H1 (cell line): Measurements from ENCODE around the gene ANXA6. TPM values are rescaled to one million over a fixed set of nuclear protein-coding genes. Genes with fewer than 3 reads are reported as not detected.

Experiments
- CTCF ChIA-PET: fragments of 300-600 bp; sonication (Branson Sonifier 250); formaldehyde crosslinking; loops from one replicate; lab custom pipeline; 2021; ENCODE audit not compliant: partially characterized antibody; lab: Charles Lee
- POLR2A ChIA-PET: fragments of 300-600 bp; sonication (Branson Sonifier 250); formaldehyde crosslinking; loops from one replicate; lab custom pipeline; 2021; ENCODE audit warnings: inconsistent platforms; ENCODE audit not compliant: partially characterized antibody; lab: Charles Lee
- DNase-seq, 2 experiments: peaks; one replicate each; pipeline versions ENCODE4 v3.0.0 to v3.0.0-alpha.2; 2010 to 2022; ENCODE audit warnings: low spot score in 2 of 2, low read depth in 1 of 2, mixed read lengths in 1 of 2
- FAIRE-seq: peaks from 2 replicates; lab custom pipeline; 2011; peaks lifted over from hg19 to GRCh38; lab: Jason Lieb, UNC
- H2AFZ ChIP-seq: 2 replicates; pipeline ENCODE4 v1.8.1; 2012; ENCODE audit warnings: low read length, inconsistent platforms
- H2AK5ac ChIP-seq: 2 replicates; pipeline ENCODE4 v1.6.1; 2013; ENCODE audit warnings: low read depth, low read length
- H2BK120ac ChIP-seq: replicated peaks from 2 replicates; pipeline ENCODE3; 2013; ENCODE audit warnings: low read depth, low read length, inconsistent platforms
- H2BK12ac ChIP-seq: 2 replicates; pipeline ENCODE4 v1.6.1; 2013; ENCODE audit warnings: low read depth, low read length
- H2BK15ac ChIP-seq: 2 replicates; pipeline ENCODE4 v1.6.1; 2013; ENCODE audit warnings: low read length
- H2BK20ac ChIP-seq: 2 replicates; pipeline ENCODE4 v1.6.1; 2013; ENCODE audit warnings: low read length
- H2BK5ac ChIP-seq: 2 replicates; pipeline ENCODE4 v1.6.1; 2013; ENCODE audit warnings: low read depth, low read length
- H3K14ac ChIP-seq: 2 replicates; pipeline ENCODE4 v1.6.1; 2013; ENCODE audit warnings: inconsistent platforms; ENCODE audit not compliant: insufficient read length
- H3K18ac ChIP-seq: 2 replicates; pipeline ENCODE4 v1.6.1; 2013; ENCODE audit warnings: low read length; ENCODE audit errors: extremely low read depth
- H3K23ac ChIP-seq: 2 replicates; pipeline ENCODE4 v1.6.1; 2013; ENCODE audit warnings: inconsistent platforms; ENCODE audit not compliant: insufficient read length
- H3K23me2 ChIP-seq: 2 replicates; pipeline ENCODE4 v1.6.1; 2013; ENCODE audit warnings: low read depth, low read length
- H3K27ac ChIP-seq: 2 replicates; pipeline ENCODE4 v1.6.1; 2011; ENCODE audit warnings: low read depth, low read length, inconsistent platforms
- H3K27me3 ChIP-seq, 4 experiments: replicated peaks in 1 of 4; 1 replicate in 1 of 4; 2 replicates in 3 of 4; pipeline versions ENCODE4 v1.6.1 to v1.8.1; 2011 to 2013; ENCODE audit warnings: low read length in 3 of 4, mild to moderate bottlenecking in 3 of 4, inconsistent platforms in 2 of 4, mixed read lengths in 2 of 4, moderate library complexity in 1 of 4; ENCODE audit not compliant: control insufficient read depth in 3 of 4, insufficient read depth in 3 of 4; ENCODE audit errors: extremely low read depth in 1 of 4
- H3K36me3 ChIP-seq, 4 experiments: 2 replicates each; pipeline versions ENCODE4 v1.6.1 to v1.8.1; 2011 to 2013; ENCODE audit warnings: mild to moderate bottlenecking in 4 of 4, low read length in 3 of 4, moderate library complexity in 2 of 4, control low read depth in 1 of 4, inconsistent platforms in 1 of 4; ENCODE audit not compliant: insufficient read depth in 4 of 4, control insufficient read depth in 2 of 4
- H3K4ac ChIP-seq: replicated peaks from 2 replicates; pipeline ENCODE3; 2013; ENCODE audit warnings: low read length, low read depth, mixed read lengths, inconsistent platforms; ENCODE audit not compliant: insufficient read length
- H3K4me1 ChIP-seq, 4 experiments: replicated peaks in 1 of 4; 1 replicate in 1 of 4; 2 replicates in 3 of 4; pipeline versions ENCODE4 v1.6.1 to v1.8.1; 2011 to 2013; ENCODE audit warnings: low read length in 3 of 4, inconsistent platforms in 2 of 4, mixed read lengths in 1 of 4; ENCODE audit not compliant: insufficient read depth in 4 of 4, control insufficient read depth in 3 of 4
- H3K4me2 ChIP-seq, 2 experiments: 2 replicates each; pipeline versions ENCODE4 v1.6.1 to v1.8.1; 2011 to 2013; ENCODE audit warnings: low read depth in 2 of 2, low read length in 2 of 2, control low read depth in 1 of 2, inconsistent platforms in 1 of 2, mild to moderate bottlenecking in 1 of 2; ENCODE audit not compliant: insufficient read depth in 1 of 2
- H3K4me3 ChIP-seq, 4 experiments: fragments of 200-600, 300-600 bp in 1 of 4; sonication (generic), shearing (Covaris generic), sonication (Bioruptor Twin) in 1 of 4; 2 replicates each; pipeline versions ENCODE4 v1.5.1 to v1.8.1; 2011 to 2016; ENCODE audit warnings: low read length in 4 of 4, low read depth in 3 of 4, control low read depth in 2 of 4, inconsistent platforms in 2 of 4, mild to moderate bottlenecking in 2 of 4, mixed read lengths in 1 of 4, moderate library complexity in 1 of 4; ENCODE audit not compliant: insufficient read depth in 2 of 4; ENCODE audit errors: extremely low read depth in 1 of 4
- H3K56ac ChIP-seq: replicated peaks from 2 replicates; pipeline ENCODE3; 2013; ENCODE audit warnings: low read depth, mild to moderate bottlenecking, mixed read lengths, low read length, inconsistent platforms; ENCODE audit not compliant: insufficient read length
- H3K79me1 ChIP-seq: 2 replicates; pipeline ENCODE4 v1.6.1; 2013; ENCODE audit warnings: low read depth, low read length, control low read depth
- H3K79me2 ChIP-seq, 2 experiments: 2 replicates each; pipeline versions ENCODE4 v1.6.1 to v1.8.1; 2012 to 2013; ENCODE audit warnings: low read length in 2 of 2, mild to moderate bottlenecking in 2 of 2, inconsistent platforms in 1 of 2; ENCODE audit not compliant: insufficient read depth in 2 of 2, control insufficient read depth in 1 of 2
- H3K9ac ChIP-seq, 4 experiments: replicated peaks in 1 of 4; 1 replicate in 1 of 4; 2 replicates in 3 of 4; pipeline versions ENCODE4 v1.6.1 to v1.8.1; 2011 to 2013; ENCODE audit warnings: low read depth in 3 of 4, low read length in 3 of 4, control low read depth in 2 of 4, mild to moderate bottlenecking in 2 of 4, moderate library complexity in 2 of 4, inconsistent platforms in 1 of 4; ENCODE audit errors: extremely low read depth in 1 of 4
- H3K9me3 ChIP-seq, 2 experiments: 2 replicates each; pipeline versions ENCODE4 v1.6.1 to v1.8.1; 2012 to 2013; ENCODE audit warnings: mild to moderate bottlenecking in 2 of 2, moderate library complexity in 2 of 2, control low read depth in 1 of 2, inconsistent platforms in 1 of 2, low read depth in 1 of 2, low read length in 1 of 2, mixed read lengths in 1 of 2; ENCODE audit not compliant: insufficient read depth in 2 of 2
- H4K20me1 ChIP-seq, 2 experiments: replicated peaks in 1 of 2; 2 replicates each; pipeline versions ENCODE3 to v1.8.1; 2011 to 2013; ENCODE audit warnings: inconsistent platforms in 2 of 2, low read length in 2 of 2, mild to moderate bottlenecking in 1 of 2; ENCODE audit not compliant: insufficient read depth in 2 of 2, control insufficient read depth in 1 of 2
- H4K5ac ChIP-seq: 2 replicates; pipeline ENCODE4 v1.6.1; 2013; ENCODE audit warnings: low read length, low read depth, mixed read lengths, inconsistent platforms; ENCODE audit not compliant: insufficient read length
- H4K8ac ChIP-seq: 2 replicates; pipeline ENCODE4 v1.8.0; 2013; ENCODE audit warnings: mild to moderate bottlenecking, moderate library complexity, low read length, inconsistent platforms; ENCODE audit not compliant: insufficient read depth; ENCODE audit errors: extremely low read depth
- H4K91ac ChIP-seq: replicated peaks from 2 replicates; pipeline ENCODE3; 2013; ENCODE audit warnings: low read length, mixed read lengths, inconsistent platforms; ENCODE audit not compliant: insufficient read length
- ASH2L ChIP-seq: fragments of 200-600, 300-600 bp; sonication (generic); IDR thresholded peaks from one replicate; pipeline ENCODE4 v1.7.1; 2017; ENCODE audit warnings: low read length
- BACH1 ChIP-seq: IDR thresholded peaks from 2 replicates; pipeline ENCODE4 v1.6.1; 2012; ENCODE audit warnings: low read length, improper control_type of control experiment
- CBX8 ChIP-seq: fragments of 300-800, 300-1000 bp; sonication (generic); IDR thresholded peaks from 2 replicates; pipeline ENCODE4 v1.7.1; 2016; ENCODE audit warnings: low read depth, low read length, borderline replicate concordance
- SUZ12 ChIP-seq: fragments of 200-600 bp; sonication (generic); IDR thresholded peaks from 2 replicates; pipeline ENCODE4 v1.6.1; 2012; ENCODE audit warnings: mild to moderate bottlenecking, inconsistent platforms, low read length, moderate library complexity, mixed read lengths
- WGBS, 2 experiments: shearing (Covaris generic) in 1 of 2; methylation state at CpG; one replicate each; pipeline versions ENCODE4 v1.1.6 to v1.1.7; 2013 to 2015; ENCODE audit warnings: low lambda C conversion rate in 2 of 2, mixed read lengths in 2 of 2, inconsistent platforms in 1 of 2, low coverage in 1 of 2, missing lambda C conversion rate in 1 of 2; ENCODE audit not compliant: insufficient replicate concordance in 2 of 2, insufficient coverage in 1 of 2, insufficient read length in 1 of 2; ENCODE audit errors: extremely low coverage in 1 of 2, missing lambda C conversion rate in 1 of 2; 5-methylcytosine and 5-hydroxymethylcytosine counted together
- polyA plus RNA-seq, 7 experiments: library from polyadenylated mRNA; depleted of rRNA in 3 of 7; stranded (reverse) in 5 of 7; unstranded in 2 of 7; fragments of >200 nt in 5 of 7; fragments of 200-250 nt in 2 of 7; gene quantifications; 1 replicate in 5 of 7; 2 replicates in 1 of 7; 4 replicates in 1 of 7; pipeline versions ENCODE4 v1.2.1 to v1.2.3, GENCODE V29; 2011 to 2013; ENCODE audit warnings: missing spikeins in 2 of 7, mixed read lengths in 2 of 7
- total RNA-seq: library from RNA; stranded (reverse); fragmentation: NEBNext Ultra II Directional; extraction: Animal tissue kit (Norgen Biotek cat#: 25700); gene quantifications from 2 replicates; pipeline ENCODE4 v1.2.1, GENCODE V29; 2021

ANXA6 gene
- total and polyA plus RNA-seq, 2 of the 8 experiments (the other 6 are each of a cell fraction or from before 2014, with no cell fraction given) = 61.3 to 78.6 TPM

DNA sequence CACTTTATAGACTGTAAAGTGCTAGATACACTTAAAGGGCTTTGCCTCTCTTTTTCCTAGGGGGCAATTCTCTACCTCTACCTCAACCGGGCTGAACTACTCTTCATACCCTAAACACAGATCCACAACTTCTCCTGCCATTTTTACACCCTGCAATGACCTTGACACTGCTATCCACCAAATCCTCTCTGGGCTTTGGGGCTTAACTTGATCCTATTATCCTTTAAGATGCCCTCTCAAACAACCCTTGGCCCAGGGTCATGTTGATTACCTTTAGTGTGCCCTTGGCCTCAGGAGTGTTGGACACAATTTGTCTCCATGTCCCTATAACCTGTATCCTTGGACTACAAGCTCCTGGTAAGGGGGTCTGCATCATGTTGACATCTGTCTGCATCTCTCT is 19.5 kb downstream of the ANXA6 start:
- FAIRE-seq = no peak
- no peak for TF ChIP-seq SUZ12
- TF ChIP-seq ASH2L = no peak
- no peak for TF ChIP-seq CBX8
- TF ChIP-seq BACH1 = no peak

More for the DNA sequence above, 19.5 kb downstream of the ANXA6 start:
- no peak for DNase-seq
- Histone ChIP-seq H3K4me1 (peaks cover 0 to 12% (median 7%) of the 10 kb centered on the region in 4 experiments; a peak in 5 of 7 replicates), H3K9ac (no peak overlapping the region), H2BK12ac (no peak overlapping the region), H3K23ac (no peak overlapping the region), H2BK15ac (no peak overlapping the region), H3K4me3 (no peak overlapping the region), H3K18ac (no peak overlapping the region), H3K36me3 (peaks cover 2 to 37% (median 22%) of the 10 kb centered on the region in 4 experiments; a peak in 7 of 8 replicates), H3K79me2 (no peaks in the 10 kb centered on the region), H3K14ac (no peak overlapping the region), H3K4ac (no peak overlapping the region), H3K27ac (no peak overlapping the region), H2BK120ac (no peak overlapping the region), H3K23me2 (no peaks in the 10 kb centered on the region), H3K79me1 (0 out of 2 replicates have a peak, but pooled peaks cover 2% of the 10 kb centered on the region), H4K20me1 (peaks cover 0 to 9% of the 10 kb centered on the region in 2 experiments), H3K27me3 (no peaks in the 10 kb centered on the region; a peak in 1 of 7 replicates), H4K91ac (no peak overlapping the region), H2BK5ac (no peak overlapping the region), H3K4me2 (no peak overlapping the region), H2BK20ac (no peak overlapping the region), H4K8ac (no peak overlapping the region), H3K9me3 (no peaks in the 10 kb centered on the region), H2AFZ (no peak overlapping the region), H4K5ac (no peak overlapping the region), H3K56ac (no peak overlapping the region), H2AK5ac (no peak overlapping the region)
- ChIA-PET CTCF (interaction anchor here (5.1 to 39.8 kb wide), 3 partner anchors 12 to 26 kb away, joined by 25 to 810 read pairs (median 48); partner anchors contain the start of gene ANXA6), POLR2A (interaction anchor here (1.2 kb wide), 2 partner anchors 12 to 19 kb away, joined by 3 read pairs; partner anchors contain the start of gene ANXA6)
- 74% methylated on average over 1 of the region's 1 CpG; no CpG with 5 or more reads in 1 of the 2 experiments for whole genome bisulfite sequencing, 2 experiments
